ENCODE data around the gene KCNH3.
"Not testable (repeated sequence)": the region's sequence is repeated elsewhere in the genome, so short reads cannot be mapped to it uniquely, and the experiment has no call there.

KCNH3 gene

GRCh38 chr12:49585477-49586459, 46.9 kb downstream of the KCNH3 start:
- DNase-seq (ENCODE audit: low read depth) = no peak

GRCh38 chr12:49587174-49587908, 48.5 kb downstream of the KCNH3 start:
- no peak for DNase-seq (ENCODE audit: low read depth)

- DNase-seq (ENCODE audit: low read depth) = no peak
Observed at GRCh38 chr12:49588281-49588680, 49.5 kb downstream of the KCNH3 start.

- DNase-seq (ENCODE audit: low read depth) = no peak
Observed at GRCh38 chr12:49588721-49589516, 50.1 kb downstream of the KCNH3 start.

- no peak for DNase-seq (ENCODE audit: low read depth)
Observed at GRCh38 chr12:49598527-49598926, 59.7 kb downstream of the KCNH3 start.

GRCh38 chr12:49599961-49600360, 61.1 kb downstream of the KCNH3 start:
- DNase-seq (ENCODE audit: low read depth) = no peak

GRCh38 chr12:49603721-49604120, 64.9 kb downstream of the KCNH3 start:
- no peak for DNase-seq (ENCODE audit: low read depth)

GRCh38 chr12:49604856-49605255, 66.0 kb downstream of the KCNH3 start:
- no peak for DNase-seq (ENCODE audit: low read depth)

GRCh38 chr12:49605539-49605938, 66.7 kb downstream of the KCNH3 start, which contains the start of gene FAM186B:
FAM186B (minus strand) TSS chr12:49605639; CDS start chr12:49605477, 162 bp downstream.
- not testable (repeated sequence) for DNase-seq (ENCODE audit: low read depth)
